GM12891 (cell line): ENCODE measurements around the gene COL4A2.
"Not testable (repeated sequence)": the region's sequence is repeated elsewhere in the genome, so short reads cannot be mapped to it uniquely, and the experiment has no call there.

Experiments
- DNase-seq: peaks from one replicate; pipeline ENCODE4 v3.0.0; 2011; ENCODE audit warnings: low spot score; ENCODE audit not compliant: insufficient read length
- FAIRE-seq: peaks from 2 replicates; lab custom pipeline; 2011; peaks lifted over from hg19 to GRCh38; lab: Jason Lieb, UNC
- PAX5 ChIP-seq: IDR thresholded peaks from 2 replicates; pipeline ENCODE4 v1.6.1; 2011; ENCODE audit warnings: low read length, moderate library complexity, mild to moderate bottlenecking; ENCODE audit not compliant: insufficient read depth, severe bottlenecking
- POLR2A ChIP-seq: IDR thresholded peaks from 2 replicates; pipeline ENCODE4 v1.6.1; 2011; ENCODE audit warnings: low read depth, low read length, control low read depth
- POLR2AphosphoS5 ChIP-seq: IDR thresholded peaks from 2 replicates; pipeline ENCODE4 v1.6.1; 2011; ENCODE audit warnings: low read depth, low read length, control low read depth
- POU2F2 ChIP-seq: IDR thresholded peaks from 2 replicates; pipeline ENCODE4 v1.6.1; 2011; ENCODE audit warnings: low read depth, mild to moderate bottlenecking, control low read depth, low read length, moderate library complexity
- SPI1 ChIP-seq: IDR thresholded peaks from 2 replicates; pipeline ENCODE4 v1.6.1; 2011; ENCODE audit warnings: low read depth, low read length, control low read depth
- TAF1 ChIP-seq: IDR thresholded peaks from 2 replicates; pipeline ENCODE4 v1.6.1; 2011; ENCODE audit warnings: low read depth, low read length, control low read depth

The COL4A2 gene

DNA sequence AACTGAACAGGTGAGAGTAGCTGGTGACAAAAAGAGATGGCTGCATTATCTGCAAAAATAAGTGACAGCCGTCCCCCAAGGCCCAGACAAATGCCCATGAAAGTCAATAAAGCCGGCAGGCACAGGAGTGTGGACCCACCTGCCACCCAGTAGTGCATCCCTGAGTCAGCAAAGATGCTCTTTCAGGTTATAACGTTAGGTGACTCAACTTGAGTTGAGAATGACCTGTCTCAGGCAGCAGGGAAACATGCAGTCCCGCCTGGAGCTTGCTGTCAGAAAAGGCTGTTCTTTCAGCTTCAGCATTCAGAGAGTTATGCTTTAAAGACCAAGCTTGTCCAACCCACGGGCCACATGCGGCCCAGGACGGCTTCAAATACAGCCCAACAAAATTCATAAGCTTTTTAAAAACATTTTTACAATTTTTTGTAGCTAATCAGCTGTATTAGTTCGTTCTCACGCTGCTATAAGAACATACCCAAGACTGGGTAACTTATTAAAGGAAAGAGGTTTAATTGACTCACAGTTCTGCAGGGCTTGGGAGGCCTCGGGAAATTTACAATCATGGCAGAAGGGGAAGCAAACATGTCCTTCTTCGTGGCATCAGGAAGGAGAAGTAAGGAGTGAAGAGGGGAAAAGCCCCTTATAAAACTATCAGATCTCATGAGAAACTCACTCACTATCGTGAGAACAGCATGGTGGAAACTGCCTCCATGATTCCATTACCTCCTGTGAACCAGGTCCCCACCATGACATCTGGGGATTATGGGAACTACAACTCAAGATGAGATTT is 144.1 kb downstream of the COL4A2 start:
- TF ChIP-seq TAF1 (no peak), POU2F2 (no peak), POLR2A (no peak), SPI1 (no peak), POLR2AphosphoS5 (no peak), PAX5 (no peak)
- FAIRE-seq (no peak), DNase-seq (no peak)

GRCh38 chr13:110453091-110453490 is 146.0 kb downstream of the COL4A2 start:
- DNase-seq, FAIRE-seq: not testable (repeated sequence)

- TF ChIP-seq TAF1 (no peak), POLR2A (no peak), POU2F2 (no peak), SPI1 (no peak), PAX5 (no peak), POLR2AphosphoS5 (no peak)
- FAIRE-seq = no peak
- DNase-seq = no peak
These were observed 146.7 kb downstream of the COL4A2 start for GRCh38 chr13:110453797-110454196.

- DNase-seq (no peak), FAIRE-seq (no peak)
- no peak for TF ChIP-seq POLR2A
- no peak for TF ChIP-seq POLR2AphosphoS5
- no peak for TF ChIP-seq TAF1
- TF ChIP-seq PAX5 = no peak
- TF ChIP-seq SPI1 = no peak
- no peak for TF ChIP-seq POU2F2
These were observed 147.3 kb downstream of the COL4A2 start for GRCh38 chr13:110454227-110454859.

- no peak for DNase-seq
- no peak for TF ChIP-seq POLR2A
- TF ChIP-seq POU2F2 = no peak
- no peak for FAIRE-seq
These were observed 147.9 kb downstream of the COL4A2 start for GRCh38 chr13:110454956-110455355.

GRCh38 chr13:110455444-110455843 is 148.4 kb downstream of the COL4A2 start:
- TF ChIP-seq TAF1 (no peak), POLR2A (no peak), PAX5 (no peak), SPI1 (no peak), POLR2AphosphoS5 (no peak), POU2F2 (no peak)
- FAIRE-seq = no peak

GRCh38 chr13:110455941-110456340 is 148.9 kb downstream of the COL4A2 start:
- DNase-seq (peak; percentile 83), FAIRE-seq (peak; percentile 98)
- TF ChIP-seq POLR2AphosphoS5 (no peak), SPI1 (no peak)

More at GRCh38 chr13:110455444-110455843, 148.4 kb downstream of the COL4A2 start:
- DNase-seq = no peak

GRCh38 chr13:110456550-110456949 is 149.5 kb downstream of the COL4A2 start:
- TF ChIP-seq PAX5 = no peak
- DNase-seq (no peak), FAIRE-seq (no peak)

- FAIRE-seq (no peak), DNase-seq (no peak)
- no peak for TF ChIP-seq POLR2A
- no peak for TF ChIP-seq POU2F2
- TF ChIP-seq SPI1 = no peak
- no peak for TF ChIP-seq POLR2AphosphoS5
- TF ChIP-seq PAX5 = no peak
- TF ChIP-seq TAF1 = no peak
These were observed 150.3 kb downstream of the COL4A2 start for GRCh38 chr13:110457361-110457760.

DNA sequence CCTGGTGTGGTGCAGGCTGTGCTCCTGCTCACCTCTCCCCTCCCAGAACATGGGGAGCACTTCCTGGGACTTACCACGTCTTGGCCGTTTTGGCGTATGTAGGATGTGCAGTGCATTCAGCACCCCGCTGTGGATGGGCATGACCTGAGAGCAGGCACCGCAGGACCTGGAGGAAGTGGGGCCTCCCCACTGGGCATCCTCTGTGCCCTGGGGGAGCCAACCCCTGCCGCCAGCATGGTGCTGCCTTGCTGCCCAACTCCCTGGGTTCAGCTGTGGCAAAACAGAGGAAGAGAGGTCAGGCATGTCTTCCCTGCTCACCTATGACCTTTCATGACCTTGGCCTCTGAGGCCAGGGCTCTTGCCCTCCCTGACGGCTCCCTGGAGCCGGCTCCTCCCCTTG is 150.9 kb downstream of the COL4A2 start:
- FAIRE-seq (peak; percentile 52), DNase-seq (no peak)
- TF ChIP-seq PAX5 (no peak), POLR2AphosphoS5 (no peak), POU2F2 (no peak), TAF1 (no peak), SPI1 (no peak), POLR2A (no peak)

DNA sequence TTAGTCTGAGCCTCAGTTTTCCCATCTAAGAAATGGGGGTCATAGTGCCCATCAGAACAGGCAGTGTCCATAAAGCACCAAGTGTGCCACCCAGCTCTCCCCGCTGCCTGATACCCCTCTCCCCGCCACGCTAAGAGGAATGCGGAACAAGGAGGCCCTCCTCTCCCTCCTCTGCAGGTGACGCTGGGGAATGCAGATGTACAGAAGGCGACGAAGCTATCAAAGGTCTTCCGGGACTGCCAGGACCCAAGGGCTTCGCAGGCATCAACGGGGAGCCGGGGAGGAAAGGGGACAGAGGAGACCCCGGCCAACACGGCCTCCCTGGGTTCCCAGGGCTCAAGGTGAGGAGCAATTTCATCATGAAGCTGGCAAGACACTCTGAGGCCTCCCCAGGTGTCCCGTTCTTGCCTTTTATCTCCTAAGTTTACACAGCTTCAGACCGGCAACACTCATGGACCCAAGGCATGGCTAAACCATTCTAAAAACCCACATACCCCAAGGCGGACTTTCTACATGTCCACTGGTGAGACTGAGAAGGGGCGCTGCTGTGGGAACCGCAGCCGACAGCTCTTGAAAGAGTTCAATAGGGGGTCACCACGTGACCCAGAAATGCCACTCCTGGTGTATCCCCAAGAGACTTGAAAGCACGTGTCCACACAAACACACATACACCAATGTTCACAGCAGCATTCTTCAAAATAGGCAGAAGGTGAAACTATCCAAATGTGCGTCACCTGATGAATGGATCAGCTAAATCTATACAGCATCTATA is 151.7 kb downstream of the COL4A2 start:
- peak; percentile 48 for FAIRE-seq
- TF ChIP-seq POU2F2 (no peak), PAX5 (no peak), POLR2AphosphoS5 (no peak), TAF1 (no peak), SPI1 (no peak)

More for the DNA sequence above, 151.7 kb downstream of the COL4A2 start:
- DNase-seq = no peak
